Trophoblast cell (in vitro differentiated cells and primary cell): ENCODE results near the gene MFSD8.
A peak's percentile ranks its signal among the peaks of the same experiment; 100 is the strongest.

Experiments used
- DNase-seq, 2 donors: peaks; one replicate each; pipeline ENCODE4 v3.0.0-alpha.2; 2016
- H2AFZ ChIP-seq: 2 replicates; pipeline ENCODE4 v1.6.1; 2013; ENCODE audit warnings: low read length, moderate library complexity, mild to moderate bottlenecking; ENCODE audit not compliant: insufficient read depth, poor library complexity
- H2AK5ac ChIP-seq: 2 replicates; pipeline ENCODE4 v1.6.1; 2013; ENCODE audit warnings: mild to moderate bottlenecking, low read length
- H2BK120ac ChIP-seq: 2 replicates; pipeline ENCODE4 v1.6.1; 2013; ENCODE audit warnings: low read length, mild to moderate bottlenecking, moderate library complexity; ENCODE audit not compliant: insufficient read depth, poor library complexity
- H2BK12ac ChIP-seq: 2 replicates; pipeline ENCODE4 v1.6.1; 2013; ENCODE audit warnings: mild to moderate bottlenecking, low read length, moderate library complexity
- H2BK5ac ChIP-seq: 2 replicates; pipeline ENCODE4 v1.6.1; 2013; ENCODE audit warnings: low read length, low read depth, moderate library complexity, mild to moderate bottlenecking; ENCODE audit not compliant: poor library complexity
- H3K14ac ChIP-seq: 2 replicates; pipeline ENCODE4 v1.6.1; 2013; ENCODE audit warnings: mild to moderate bottlenecking, low read length
- H3K18ac ChIP-seq: 2 replicates; pipeline ENCODE4 v1.6.1; 2013; ENCODE audit warnings: mild to moderate bottlenecking, low read length
- H3K23ac ChIP-seq: 2 replicates; pipeline ENCODE4 v1.6.1; 2013; ENCODE audit warnings: low read length
- H3K27ac ChIP-seq: 2 replicates; pipeline ENCODE4 v1.5.1; 2013; ENCODE audit warnings: low read depth, mild to moderate bottlenecking, inconsistent platforms, low read length, moderate library complexity
- H3K27me3 ChIP-seq: 2 replicates; pipeline ENCODE4 v1.6.1; 2013; ENCODE audit warnings: inconsistent platforms, mild to moderate bottlenecking, low read length, moderate library complexity; ENCODE audit not compliant: insufficient read depth
- H3K36me3 ChIP-seq, 2 experiments: 1 replicate in 1 of 2; 2 replicates in 1 of 2; pipeline ENCODE4 v1.6.1; 2013; ENCODE audit warnings: low read length in 2 of 2, mild to moderate bottlenecking in 2 of 2, moderate library complexity in 1 of 2; ENCODE audit not compliant: insufficient read depth in 2 of 2, control insufficient read depth in 1 of 2
- H3K4ac ChIP-seq: 2 replicates; pipeline ENCODE4 v1.6.1; 2013; ENCODE audit warnings: low read depth, mild to moderate bottlenecking, low read length, moderate library complexity
- H3K4me1 ChIP-seq, 2 experiments: 1 replicate in 1 of 2; 2 replicates in 1 of 2; pipeline ENCODE4 v1.6.1; 2013; ENCODE audit warnings: low read length in 2 of 2, mild to moderate bottlenecking in 2 of 2, moderate library complexity in 1 of 2; ENCODE audit not compliant: insufficient read depth in 2 of 2, control insufficient read depth in 1 of 2
- H3K4me2 ChIP-seq: 2 replicates; pipeline ENCODE4 v1.6.1; 2013; ENCODE audit warnings: inconsistent platforms, mild to moderate bottlenecking, low read length, moderate library complexity
- H3K4me3 ChIP-seq: 2 replicates; pipeline ENCODE4 v1.5.1; 2013; ENCODE audit warnings: mild to moderate bottlenecking, low read depth, low read length, inconsistent platforms
- H3K79me1 ChIP-seq: one replicate; pipeline ENCODE4 v1.6.1; 2013; ENCODE audit warnings: low read length
- H3K79me2 ChIP-seq: 2 replicates; pipeline ENCODE4 v1.6.1; 2013; ENCODE audit warnings: low read length, mild to moderate bottlenecking; ENCODE audit not compliant: control insufficient read depth, insufficient read depth, poor library complexity
- H3K9ac ChIP-seq: 2 replicates; pipeline ENCODE4 v1.6.1; 2013; ENCODE audit warnings: mild to moderate bottlenecking, low read length
- H3K9me3 ChIP-seq: 2 replicates; pipeline ENCODE4 v1.6.1; 2013; ENCODE audit warnings: low read depth, mild to moderate bottlenecking, control low read depth, inconsistent platforms, low read length; ENCODE audit not compliant: insufficient read depth
- H4K12ac ChIP-seq: 2 replicates; pipeline ENCODE4 v1.6.1; 2013; ENCODE audit warnings: low read depth, mild to moderate bottlenecking, low read length, moderate library complexity
- H4K8ac ChIP-seq: 2 replicates; pipeline ENCODE4 v1.6.1; 2013; ENCODE audit warnings: low read depth, mild to moderate bottlenecking, low read length, moderate library complexity
- H4K91ac ChIP-seq: one replicate; pipeline ENCODE4 v1.6.1; 2013; ENCODE audit warnings: low read depth, mild to moderate bottlenecking, low read length, moderate library complexity
- whole genome bisulfite sequencing: extraction: QIAGEN DNeasy Blood & Tissue Kit; methylation state at CpG from one replicate; pipeline ENCODE4 v1.1.7; 2013; ENCODE audit warnings: missing lambda C conversion rate; ENCODE audit not compliant: insufficient read length, insufficient coverage; ENCODE audit errors: extremely low coverage; 5-methylcytosine and 5-hydroxymethylcytosine counted together

MFSD8 gene

GRCh38 chr4:127875791-127876190 lies 89.2 kb downstream of the MFSD8 start:
- no peak overlapping the region for H3K14ac ChIP-seq
- no peak overlapping the region for H2BK120ac ChIP-seq
- no peak overlapping the region for H3K23ac ChIP-seq
- H3K4me2 ChIP-seq = no peak overlapping the region
- no peak overlapping the region for H4K91ac ChIP-seq
- no peak overlapping the region for H3K4me3 ChIP-seq
- H3K27ac ChIP-seq = no peak overlapping the region
- no peak overlapping the region for H3K18ac ChIP-seq
- H2AFZ ChIP-seq = no peak overlapping the region
- no peak overlapping the region for H2AK5ac ChIP-seq
- H3K36me3 ChIP-seq = no peaks in the 10 kb centered on the region
- no peak overlapping the region for H2BK5ac ChIP-seq
- H3K4ac ChIP-seq = no peak overlapping the region
- no peaks in the 10 kb centered on the region for H3K9me3 ChIP-seq
- H3K27me3 ChIP-seq = no peaks in the 10 kb centered on the region
- peaks cover under 1% of the 10 kb centered on the region for H3K79me2 ChIP-seq
- H4K8ac ChIP-seq = no peak overlapping the region
- no peak overlapping the region for H3K9ac ChIP-seq
- DNase-seq = no peak
- H4K12ac ChIP-seq = no peak overlapping the region
- H2BK12ac ChIP-seq = no peak overlapping the region
- H3K79me1 ChIP-seq = peaks cover under 1% of the 10 kb centered on the region
- peaks cover 2 to 3% of the 10 kb centered on the region in 2 experiments for H3K4me1 ChIP-seq

GRCh38 chr4:127870688-127871087 lies 94.3 kb downstream of the MFSD8 start:
- Histone ChIP-seq H3K4me1 (peaks cover 0 to 2% of the 10 kb centered on the region in 2 experiments), H4K91ac (no peak overlapping the region), H3K18ac (no peak overlapping the region), H2AK5ac (no peak overlapping the region), H2BK120ac (no peak overlapping the region), H3K27me3 (no peaks in the 10 kb centered on the region), H3K23ac (no peak overlapping the region), H3K27ac (no peak overlapping the region), H3K36me3 (no peaks in the 10 kb centered on the region), H3K4me2 (no peak overlapping the region), H3K79me1 (no peaks in the 10 kb centered on the region), H4K8ac (no peak overlapping the region), H2AFZ (no peak overlapping the region), H3K79me2 (no peaks in the 10 kb centered on the region), H3K4me3 (no peak overlapping the region), H3K4ac (no peak overlapping the region), H2BK5ac (no peak overlapping the region), H3K9ac (no peak overlapping the region), H3K9me3 (no peaks in the 10 kb centered on the region), H2BK12ac (no peak overlapping the region), H4K12ac (no peak overlapping the region), H3K14ac (no peak overlapping the region)
- peak in 1 of 2 donors; percentile 45 for DNase-seq
- no CpG with 5 or more reads among the region's 3 CpGs for WGBS

GRCh38 chr4:127870281-127870680 lies 94.7 kb downstream of the MFSD8 start:
- H3K27me3 ChIP-seq = no peaks in the 10 kb centered on the region
- H3K36me3 ChIP-seq = no peaks in the 10 kb centered on the region
- H3K79me1 ChIP-seq = no peaks in the 10 kb centered on the region
- H3K9ac ChIP-seq = no peak overlapping the region
- H4K8ac ChIP-seq = no peak overlapping the region
- H3K23ac ChIP-seq = no peak overlapping the region
- no peak overlapping the region for H3K14ac ChIP-seq
- H3K4me1 ChIP-seq = peaks cover 0 to 2% of the 10 kb centered on the region in 2 experiments
- H2BK5ac ChIP-seq = no peak overlapping the region
- no peak overlapping the region for H2BK120ac ChIP-seq
- no peak overlapping the region for H3K4me3 ChIP-seq
- no peak overlapping the region for H2BK12ac ChIP-seq
- no peak overlapping the region for H4K91ac ChIP-seq
- H2AK5ac ChIP-seq = no peak overlapping the region
- H3K4ac ChIP-seq = no peak overlapping the region
- no peaks in the 10 kb centered on the region for H3K9me3 ChIP-seq
- H2AFZ ChIP-seq = no peak overlapping the region
- no peak overlapping the region for H3K4me2 ChIP-seq
- H3K27ac ChIP-seq = no peak overlapping the region
- no peaks in the 10 kb centered on the region for H3K79me2 ChIP-seq
- DNase-seq = no peak
- H3K18ac ChIP-seq = no peak overlapping the region
- H4K12ac ChIP-seq = no peak overlapping the region

DNA sequence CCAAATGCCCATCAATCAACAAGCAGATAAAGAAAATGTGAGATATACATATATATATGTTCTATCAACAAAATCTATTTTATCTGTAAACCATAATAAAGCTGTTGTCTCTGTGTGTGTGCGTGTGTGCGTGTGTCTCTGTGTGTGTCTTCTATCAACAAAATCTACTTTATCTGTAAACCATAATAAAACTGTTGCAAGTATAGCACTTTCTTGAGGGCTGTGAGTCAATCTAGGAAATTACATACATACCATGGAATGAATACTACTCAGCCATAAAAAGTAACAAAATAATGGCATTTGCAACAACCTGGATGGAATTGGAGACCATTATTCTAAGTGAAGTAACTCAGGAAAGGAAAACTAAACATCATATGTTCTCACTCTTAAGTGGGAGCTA lies 96.8 kb downstream of the MFSD8 start:
- no peak overlapping the region for H3K9ac ChIP-seq
- H3K14ac ChIP-seq = no peak overlapping the region
- no peak overlapping the region for H2BK5ac ChIP-seq
- H3K23ac ChIP-seq = no peak overlapping the region
- no peak for DNase-seq
- H3K18ac ChIP-seq = no peak overlapping the region
- H3K79me1 ChIP-seq = no peaks in the 10 kb centered on the region
- no peak overlapping the region for H3K27ac ChIP-seq
- no peak overlapping the region for H4K12ac ChIP-seq
- no peak overlapping the region for H4K91ac ChIP-seq
- no peaks in the 10 kb centered on the region for H3K79me2 ChIP-seq
- no peak overlapping the region for H3K4me2 ChIP-seq
- no peak overlapping the region for H2AFZ ChIP-seq
- H3K4ac ChIP-seq = no peak overlapping the region
- H2BK12ac ChIP-seq = no peak overlapping the region
- H2BK120ac ChIP-seq = no peak overlapping the region
- peaks cover 0 to 2% of the 10 kb centered on the region in 2 experiments for H3K4me1 ChIP-seq
- H3K9me3 ChIP-seq = no peaks in the 10 kb centered on the region
- WGBS = no CpG with 5 or more reads among the region's 2 CpGs
- H3K27me3 ChIP-seq = no peaks in the 10 kb centered on the region
- no peak overlapping the region for H3K4me3 ChIP-seq
- no peak overlapping the region for H4K8ac ChIP-seq
- H3K36me3 ChIP-seq = no peaks in the 10 kb centered on the region
- H2AK5ac ChIP-seq = no peak overlapping the region
